Uterus (tissue), 4 donors: Measurements from ENCODE around the gene SLC22A16. TPM values are rescaled to one million over a fixed set of nuclear protein-coding genes. Genes with fewer than 3 reads are reported as not detected.

Experiments used
- DNase-seq, 2 donors: peaks; one replicate each; pipeline ENCODE4 v3.0.0-alpha.2; 2019 to 2020
- H3K27ac ChIP-seq, 2 donors: fragments of 200-600 bp; sonication (generic); 1 replicate in 1 of 2; 2 replicates in 1 of 2; pipeline ENCODE4 v1.5.1; 2016 to 2018
- H3K27me3 ChIP-seq, 2 donors: fragments of 200-600 bp; sonication (generic); one replicate each; pipeline ENCODE4 v1.5.1; 2018 to 2019; ENCODE audit warnings: control low read depth in 1 of 2
- H3K36me3 ChIP-seq, 2 donors: fragments of 200-600 bp; sonication (generic); one replicate each; pipeline ENCODE4 v1.5.1; 2019; ENCODE audit warnings: control low read depth in 1 of 2
- H3K4me1 ChIP-seq, 2 donors: fragments of 200-600 bp; sonication (generic); one replicate each; pipeline ENCODE4 v1.5.1; 2018 to 2019; ENCODE audit warnings: control low read depth in 1 of 2
- H3K4me3 ChIP-seq, 2 donors: fragments of 200-600 bp; sonication (generic); 1 replicate in 1 of 2; 2 replicates in 1 of 2; pipeline ENCODE4 v1.5.1; 2018 to 2019; ENCODE audit warnings: mild to moderate bottlenecking in 1 of 2
- H3K9me3 ChIP-seq, 2 donors: fragments of 200-600 bp; sonication (generic); one replicate each; pipeline ENCODE4 v1.5.1; 2019; ENCODE audit warnings: control low read depth in 1 of 2
- CTCF ChIP-seq, 4 experiments: fragments of 200-600 bp in 2 of 4; fragments of 450-650 bp in 2 of 4; sonication (generic) in 2 of 4; IDR thresholded peaks; one replicate each; pipeline ENCODE4 v1.5.1; 2016 to 2019; ENCODE audit warnings: antibody characterized with exemption in 4 of 4, mild to moderate bottlenecking in 2 of 4, moderate library complexity in 1 of 4
- POLR2A ChIP-seq, 2 donors: fragments of 450-650 bp; IDR thresholded peaks; one replicate each; pipeline ENCODE4 v1.6.1; 2016; ENCODE audit warnings: antibody characterized with exemption in 2 of 2, mild to moderate bottlenecking in 1 of 2, moderate library complexity in 1 of 2
- intact Hi-C: fragments of 100-400 bp; cut with DNase I; formaldehyde crosslinking; loops from one replicate; pipeline ENCODE4 v1.15.1; 2023; ENCODE audit warnings: low total_unique reads
- total RNA-seq, 4 donors: library from RNA; depleted of rRNA in 3 of 4; stranded (reverse); fragments of >200 nt in 3 of 4; gene quantifications; one replicate each; pipeline versions ENCODE4 v1.1.0 to v1.2.4, GENCODE V29; 2014 to 2023
- donor health status: DM: yes; HTN: yes; CAD: no.

The SLC22A16 gene
- total RNA-seq, 4 donors from 2014 or later: 2.9 to 10.8 TPM; not detected in 2

- intact Hi-C loops: no loop called here
Observed at GRCh38 chr6:110415086-110415916, 61.1 kb downstream of the SLC22A16 start, which contains the start of gene DDO. DDO (minus strand) TSS chr6:110415575; CDS start chr6:110413462, 2,113 bp downstream.

GRCh38 chr6:110414669-110415068, 61.7 kb downstream of the SLC22A16 start:
- H3K4me3 ChIP-seq: peak overlapping the region in 1 of 2 donors; percentile 33
- H3K27ac ChIP-seq: peak overlapping the region; percentile 80 to 93
- H3K9me3 ChIP-seq: no peaks in the 10 kb centered on the region
- intact Hi-C loops: no loop called here
- no peaks in the 10 kb centered on the region for H3K36me3 ChIP-seq
- no peaks in the 10 kb centered on the region for H3K27me3 ChIP-seq
- no peak for DNase-seq
- no peak for TF ChIP-seq CTCF (IDR thresholded peaks at IDR 0.05)
- no peak for TF ChIP-seq POLR2A (IDR thresholded peaks at IDR 0.05)
- H3K4me1 ChIP-seq: peaks cover 0 to 7% of the 10 kb centered on the region in 2 donors

More at GRCh38 chr6:110415086-110415916, 61.1 kb downstream of the SLC22A16 start, which contains the start of gene DDO:
- Histone ChIP-seq H3K27ac (peak within 1 kb of the TSS; percentile 80 to 93), H3K36me3 (no peaks in the 10 kb centered on the region), H3K9me3 (no peaks in the 10 kb centered on the region), H3K4me1 (peaks cover 0 to 7% of the 10 kb centered on the region in 2 donors), H3K4me3 (peak within 1 kb of the TSS; percentile 27 to 33), H3K27me3 (no peaks in the 10 kb centered on the region)
- DNase-seq: peak; percentile 83 to 84
- TF ChIP-seq CTCF (IDR thresholded peaks at IDR 0.05): no peak
- no peak for TF ChIP-seq POLR2A (IDR thresholded peaks at IDR 0.05)

GRCh38 chr6:110412360-110412759, 64.1 kb downstream of the SLC22A16 start:
- TF ChIP-seq CTCF (IDR thresholded peaks at IDR 0.05): no peak
- TF ChIP-seq POLR2A (IDR thresholded peaks at IDR 0.05): no peak
- Histone ChIP-seq H3K36me3 (no peaks in the 10 kb centered on the region), H3K9me3 (no peaks in the 10 kb centered on the region), H3K27me3 (no peaks in the 10 kb centered on the region), H3K4me3 (no peak overlapping the region), H3K4me1 (peaks cover 0 to 7% of the 10 kb centered on the region in 2 donors), H3K27ac (no peak overlapping the region)
- DNase-seq: no peak
- intact Hi-C loops: no loop called here

GRCh38 chr6:110410511-110410910, 65.9 kb downstream of the SLC22A16 start:
- intact Hi-C loops: no loop called here
- DNase-seq: no peak
- TF ChIP-seq POLR2A (IDR thresholded peaks at IDR 0.05): no peak
- no peak for TF ChIP-seq CTCF (IDR thresholded peaks at IDR 0.05)

GRCh38 chr6:110409794-110410193, 66.6 kb downstream of the SLC22A16 start:
- H3K36me3 ChIP-seq: no peaks in the 10 kb centered on the region
- intact Hi-C loops: no loop called here
- DNase-seq: no peak
- H3K4me1 ChIP-seq: peaks cover 0 to 7% of the 10 kb centered on the region in 2 donors
- no peaks in the 10 kb centered on the region for H3K9me3 ChIP-seq
- H3K4me3 ChIP-seq: no peak overlapping the region
- no peak for TF ChIP-seq POLR2A (IDR thresholded peaks at IDR 0.05)
- no peak for TF ChIP-seq CTCF (IDR thresholded peaks at IDR 0.05)
- H3K27ac ChIP-seq: no peak overlapping the region
- no peaks in the 10 kb centered on the region for H3K27me3 ChIP-seq

More at GRCh38 chr6:110410511-110410910, 65.9 kb downstream of the SLC22A16 start:
- no peaks in the 10 kb centered on the region for H3K9me3 ChIP-seq
- H3K27me3 ChIP-seq: no peaks in the 10 kb centered on the region
- no peak overlapping the region for H3K27ac ChIP-seq
- no peak overlapping the region for H3K4me3 ChIP-seq
- no peaks in the 10 kb centered on the region for H3K36me3 ChIP-seq
- peaks cover 0 to 7% of the 10 kb centered on the region in 2 donors for H3K4me1 ChIP-seq
